Breast epithelium (tissue), 3 donors: ENCODE data around the gene GPR148.

Experiments used
- POLR2A ChIP-seq: fragments of 450-650 bp; IDR thresholded peaks from one replicate; pipeline ENCODE4 v1.6.1; 2016; ENCODE audit warnings: antibody characterized with exemption, mild to moderate bottlenecking, moderate library complexity
- TF ChIP-seq, protein P1 (sequence below), 3 donors: fragments of 450-650 bp; IDR thresholded peaks; one replicate each; pipeline ENCODE4 v1.5.1; 2016 to 2017; ENCODE audit warnings: antibody characterized with exemption in 3 of 3, mild to moderate bottlenecking in 3 of 3, moderate library complexity in 3 of 3

DNA sequence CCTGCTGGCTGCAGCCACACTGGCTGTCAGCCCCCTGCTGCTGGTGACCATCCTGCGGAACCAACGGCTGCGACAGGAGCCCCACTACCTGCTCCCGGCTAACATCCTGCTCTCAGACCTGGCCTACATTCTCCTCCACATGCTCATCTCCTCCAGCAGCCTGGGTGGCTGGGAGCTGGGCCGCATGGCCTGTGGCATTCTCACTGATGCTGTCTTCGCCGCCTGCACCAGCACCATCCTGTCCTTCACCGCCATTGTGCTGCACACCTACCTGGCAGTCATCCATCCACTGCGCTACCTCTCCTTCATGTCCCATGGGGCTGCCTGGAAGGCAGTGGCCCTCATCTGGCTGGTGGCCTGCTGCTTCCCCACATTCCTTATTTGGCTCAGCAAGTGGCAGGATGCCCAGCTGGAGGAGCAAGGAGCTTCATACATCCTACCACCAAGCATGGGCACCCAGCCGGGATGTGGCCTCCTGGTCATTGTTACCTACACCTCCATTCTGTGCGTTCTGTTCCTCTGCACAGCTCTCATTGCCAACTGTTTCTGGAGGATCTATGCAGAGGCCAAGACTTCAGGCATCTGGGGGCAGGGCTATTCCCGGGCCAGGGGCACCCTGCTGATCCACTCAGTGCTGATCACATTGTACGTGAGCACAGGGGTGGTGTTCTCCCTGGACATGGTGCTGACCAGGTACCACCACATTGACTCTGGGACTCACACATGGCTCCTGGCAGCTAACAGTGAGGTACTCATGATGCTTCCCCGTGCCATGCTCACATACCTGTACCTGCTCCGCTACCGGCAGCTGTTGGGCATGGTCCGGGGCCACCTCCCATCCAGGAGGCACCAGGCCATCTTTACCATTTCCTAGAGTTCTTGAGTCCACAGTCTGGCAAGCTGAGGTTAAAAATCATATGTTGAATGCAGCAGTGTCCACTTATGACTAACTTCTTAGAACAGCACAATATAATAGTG, 741 bp downstream of the GPR148 start:
- TF ChIP-seq, protein P1, sequence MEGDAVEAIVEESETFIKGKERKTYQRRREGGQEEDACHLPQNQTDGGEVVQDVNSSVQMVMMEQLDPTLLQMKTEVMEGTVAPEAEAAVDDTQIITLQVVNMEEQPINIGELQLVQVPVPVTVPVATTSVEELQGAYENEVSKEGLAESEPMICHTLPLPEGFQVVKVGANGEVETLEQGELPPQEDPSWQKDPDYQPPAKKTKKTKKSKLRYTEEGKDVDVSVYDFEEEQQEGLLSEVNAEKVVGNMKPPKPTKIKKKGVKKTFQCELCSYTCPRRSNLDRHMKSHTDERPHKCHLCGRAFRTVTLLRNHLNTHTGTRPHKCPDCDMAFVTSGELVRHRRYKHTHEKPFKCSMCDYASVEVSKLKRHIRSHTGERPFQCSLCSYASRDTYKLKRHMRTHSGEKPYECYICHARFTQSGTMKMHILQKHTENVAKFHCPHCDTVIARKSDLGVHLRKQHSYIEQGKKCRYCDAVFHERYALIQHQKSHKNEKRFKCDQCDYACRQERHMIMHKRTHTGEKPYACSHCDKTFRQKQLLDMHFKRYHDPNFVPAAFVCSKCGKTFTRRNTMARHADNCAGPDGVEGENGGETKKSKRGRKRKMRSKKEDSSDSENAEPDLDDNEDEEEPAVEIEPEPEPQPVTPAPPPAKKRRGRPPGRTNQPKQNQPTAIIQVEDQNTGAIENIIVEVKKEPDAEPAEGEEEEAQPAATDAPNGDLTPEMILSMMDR (IDR thresholded peaks at IDR 0.05): no peak
- TF ChIP-seq POLR2A: no peak
